Vagina (tissue), 2 donors: ENCODE measurements around the gene ENAH. TPM values are rescaled to one million over a fixed set of nuclear protein-coding genes. Genes with fewer than 3 reads are reported as not detected.
A peak's percentile ranks its signal among the peaks of the same experiment; 100 is the strongest.

ENCODE experiments used
- DNase-seq, 2 donors: peaks; one replicate each; pipeline ENCODE4 v3.0.0-alpha.2; 2017; ENCODE audit errors: extremely low spot score in 2 of 2
- H3K27ac ChIP-seq: fragments of 200-600 bp; sonication (generic); one replicate; pipeline ENCODE4 v1.5.1; 2019
- H3K27me3 ChIP-seq: fragments of 200-600 bp; sonication (generic); one replicate; pipeline ENCODE4 v1.5.1; 2019
- H3K36me3 ChIP-seq, 2 donors: fragments of 200-600 bp; sonication (generic); one replicate each; pipeline ENCODE4 v1.5.1; 2017 to 2019
- H3K4me1 ChIP-seq: fragments of 200-600 bp; sonication (generic); one replicate; pipeline ENCODE4 v1.5.1; 2019
- H3K4me3 ChIP-seq, 2 donors: fragments of 200-600 bp; sonication (generic); 1 replicate in 1 of 2; 2 replicates in 1 of 2; pipeline ENCODE4 v1.5.1; 2016 to 2019
- H3K9me3 ChIP-seq: fragments of 200-600 bp; sonication (generic); one replicate; pipeline ENCODE4 v1.5.1; 2019
- CTCF ChIP-seq, 3 experiments: fragments of 450-650 bp in 2 of 3; fragments of 200-600 bp in 1 of 3; sonication (generic) in 1 of 3; IDR thresholded peaks; one replicate each; pipeline ENCODE4 v1.5.1; 2017 to 2019; ENCODE audit warnings: antibody characterized with exemption in 3 of 3, mild to moderate bottlenecking in 2 of 3, moderate library complexity in 2 of 3
- POLR2A ChIP-seq, 2 donors: fragments of 450-650 bp; IDR thresholded peaks; one replicate each; pipeline ENCODE4 v1.6.1; 2017; ENCODE audit warnings: antibody characterized with exemption in 2 of 2, mild to moderate bottlenecking in 2 of 2, moderate library complexity in 2 of 2
- POLR2AphosphoS5 ChIP-seq, 2 donors: sonication (generic); formaldehyde crosslinking; IDR thresholded peaks; one replicate each; pipeline ENCODE4 v1.9.0; 2017; ENCODE audit warnings: antibody characterized with exemption in 2 of 2, mild to moderate bottlenecking in 2 of 2, low read depth in 1 of 2; ENCODE audit not compliant: insufficient read depth in 1 of 2
- intact Hi-C: fragments of 100-400 bp; cut with DNase I; formaldehyde crosslinking; loops from one replicate; pipeline ENCODE4 v1.15.1; 2023
- total RNA-seq: library from RNA; depleted of rRNA; stranded (reverse); fragments of >200 nt; gene quantifications from one replicate; pipeline ENCODE4 v1.2.3, GENCODE V29; 2016

ENAH gene
- total RNA-seq, 1 donor from 2014 or later, result 62.4 TPM

- Histone ChIP-seq H3K4me3 (no peak overlapping the region), H3K36me3 (no peaks in the 10 kb centered on the region), H3K27me3 (no peaks in the 10 kb centered on the region), H3K27ac (no peak overlapping the region), H3K9me3 (no peaks in the 10 kb centered on the region), H3K4me1 (peaks cover 34% of the 10 kb centered on the region)
- intact Hi-C loops, result no loop called here
- TF ChIP-seq CTCF (IDR thresholded peaks at IDR 0.05) (no peak), POLR2AphosphoS5 (IDR thresholded peaks at IDR 0.05; ENCODE audit: insufficient read depth in 1 of 2, low read depth in 1 of 2) (no peak), POLR2A (IDR thresholded peaks at IDR 0.05) (no peak)
- no peak for DNase-seq
These were observed 187.8 kb downstream of the ENAH start for GRCh38 chr1:225464851-225465792.

GRCh38 chr1:225462714-225463574 lies 190.0 kb downstream of the ENAH start:
- DNase-seq, result no peak
- Histone ChIP-seq H3K36me3 (no peaks in the 10 kb centered on the region), H3K27ac (peak overlapping the region; percentile 18), H3K4me1 (peaks cover 38% of the 10 kb centered on the region), H3K27me3 (no peaks in the 10 kb centered on the region), H3K4me3 (no peak overlapping the region), H3K9me3 (no peaks in the 10 kb centered on the region)
- intact Hi-C loops, result no loop called here
- TF ChIP-seq POLR2AphosphoS5 (IDR thresholded peaks at IDR 0.05; ENCODE audit: insufficient read depth in 1 of 2, low read depth in 1 of 2) (peak in 1 of 2 donors; percentile 19), CTCF (IDR thresholded peaks at IDR 0.05) (no peak)

DNA sequence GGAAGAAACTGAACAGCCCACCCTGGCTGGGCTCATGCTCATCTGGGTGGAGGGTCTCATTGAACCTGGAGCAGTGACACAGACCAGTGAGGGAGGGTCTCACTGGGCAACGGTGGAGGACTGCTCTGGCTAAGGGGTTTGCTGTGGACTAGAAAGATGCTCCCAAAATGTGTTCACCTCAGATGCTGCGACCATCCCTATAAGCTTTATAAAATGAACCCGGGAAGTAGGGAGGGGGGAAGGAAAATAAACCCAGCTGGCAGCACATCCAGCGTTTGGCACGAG lies 190.6 kb downstream of the ENAH start:
- Histone ChIP-seq H3K4me1 (peaks cover 32% of the 10 kb centered on the region), H3K36me3 (no peaks in the 10 kb centered on the region), H3K27me3 (no peaks in the 10 kb centered on the region), H3K27ac (peak overlapping the region; percentile 33), H3K4me3 (no peak overlapping the region), H3K9me3 (no peaks in the 10 kb centered on the region)
- TF ChIP-seq CTCF (IDR thresholded peaks at IDR 0.05) (no peak), POLR2AphosphoS5 (IDR thresholded peaks at IDR 0.05; ENCODE audit: insufficient read depth in 1 of 2, low read depth in 1 of 2) (no peak), POLR2A (IDR thresholded peaks at IDR 0.05) (no peak)
- DNase-seq, result no peak
- intact Hi-C loops, result no loop called here

DNA sequence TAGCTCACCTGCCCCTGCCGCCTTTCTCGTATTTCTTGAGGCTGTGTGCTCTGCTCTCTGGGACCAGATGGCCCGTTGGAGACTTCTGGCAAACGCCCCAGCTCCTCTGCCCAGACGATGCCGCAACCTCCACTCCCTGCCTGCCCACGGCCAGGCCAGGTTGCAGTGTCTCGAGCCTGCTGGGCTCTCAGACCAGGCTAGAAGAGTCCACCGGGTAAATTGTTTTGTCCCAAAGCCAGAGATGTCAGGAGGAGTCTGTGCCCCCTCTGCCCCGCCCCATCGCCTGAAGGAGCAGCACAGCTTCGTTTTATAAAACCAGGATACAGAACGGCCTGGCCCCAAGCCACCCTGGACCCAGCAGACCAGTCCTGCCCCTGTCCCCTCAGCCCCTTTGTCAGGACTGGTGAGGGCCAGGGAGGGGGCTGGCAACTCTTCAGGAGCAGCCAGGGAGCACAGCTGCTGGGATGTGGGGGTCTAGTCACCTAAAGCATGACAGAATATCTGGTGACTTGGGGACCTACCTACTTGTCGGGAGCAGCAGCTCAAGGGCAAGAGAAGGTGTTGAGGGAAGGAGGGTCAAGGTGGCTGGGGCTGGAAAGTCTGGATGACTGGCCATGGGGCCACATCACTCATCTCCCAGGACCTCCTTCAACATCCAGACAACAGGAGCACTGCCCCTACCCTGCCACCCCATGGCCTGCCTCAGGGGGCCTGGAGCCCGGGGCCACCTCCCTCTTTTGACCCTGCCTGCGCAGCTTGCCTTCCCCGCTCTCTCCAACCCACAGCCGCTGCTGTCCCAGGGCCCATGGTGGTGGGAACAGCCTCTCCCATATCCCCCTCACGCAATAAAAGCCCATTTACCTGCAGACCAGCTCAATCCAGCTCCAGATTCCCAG lies 191.1 kb downstream of the ENAH start:
- no peaks in the 10 kb centered on the region for H3K9me3 ChIP-seq
- peak overlapping the region; percentile 33 for H3K27ac ChIP-seq
- H3K4me1 ChIP-seq, result peaks cover 29% of the 10 kb centered on the region
- H3K36me3 ChIP-seq, result no peaks in the 10 kb centered on the region
- no peak for DNase-seq
- TF ChIP-seq POLR2AphosphoS5 (IDR thresholded peaks at IDR 0.05; ENCODE audit: insufficient read depth in 1 of 2, low read depth in 1 of 2) (peak in 1 of 2 donors; percentile 21), POLR2A (IDR thresholded peaks at IDR 0.05) (no peak), CTCF (IDR thresholded peaks at IDR 0.05) (no peak)
- intact Hi-C loops, result no loop called here
- H3K27me3 ChIP-seq, result no peaks in the 10 kb centered on the region
- no peak overlapping the region for H3K4me3 ChIP-seq
